GM21447 (cell line): ENCODE data around the gene CALU.
A peak's percentile ranks its signal among the peaks of the same experiment; 100 is the strongest.

ENCODE experiments used
- ATAC-seq: cut with Tn5 transposase; IDR thresholded peaks from one replicate; pipeline ENCODE4 v1.9.1; 2021; ENCODE audit not compliant: unreplicated experiment

Gene CALU

DNA sequence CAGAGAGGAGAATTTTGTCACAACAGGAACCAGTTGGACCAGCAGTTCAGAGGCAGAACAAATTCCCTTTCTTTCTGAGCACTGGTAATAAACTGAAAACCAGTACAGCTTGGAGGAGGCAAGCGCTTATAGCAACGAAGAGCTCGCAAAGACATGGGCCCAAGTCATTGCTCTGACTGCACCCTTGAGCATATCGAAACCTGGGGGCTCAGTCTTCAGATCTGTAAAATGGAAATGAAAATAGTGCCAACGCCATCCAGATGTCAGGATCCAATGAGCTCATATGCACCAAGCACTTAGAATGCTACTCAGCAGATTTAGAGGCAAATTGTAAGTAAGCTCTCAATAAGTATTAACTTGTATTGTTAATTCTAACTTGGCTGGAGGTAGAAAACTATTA lies 14.4 kb upstream of the CALU start:
- ATAC-seq: no peak

DNA sequence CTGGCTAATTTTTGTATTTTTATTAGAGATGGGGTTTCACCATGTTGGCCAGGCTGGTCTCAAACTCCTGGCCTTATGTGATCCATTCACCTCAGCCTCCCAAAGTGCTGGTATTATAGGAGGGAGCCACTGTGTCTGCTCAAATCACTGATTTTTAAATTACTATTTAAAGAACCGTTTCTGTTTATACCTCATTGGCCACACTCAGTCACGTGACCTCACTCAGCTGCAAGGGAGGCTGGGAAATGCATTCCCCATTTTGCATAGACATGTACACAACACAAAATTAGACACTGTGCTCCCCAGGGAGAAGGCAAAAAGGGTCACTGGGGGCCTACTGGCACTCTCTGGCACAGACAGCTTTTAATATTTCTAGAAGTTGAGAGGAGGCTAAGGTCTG lies 13.6 kb upstream of the CALU start:
- ATAC-seq: no peak

DNA sequence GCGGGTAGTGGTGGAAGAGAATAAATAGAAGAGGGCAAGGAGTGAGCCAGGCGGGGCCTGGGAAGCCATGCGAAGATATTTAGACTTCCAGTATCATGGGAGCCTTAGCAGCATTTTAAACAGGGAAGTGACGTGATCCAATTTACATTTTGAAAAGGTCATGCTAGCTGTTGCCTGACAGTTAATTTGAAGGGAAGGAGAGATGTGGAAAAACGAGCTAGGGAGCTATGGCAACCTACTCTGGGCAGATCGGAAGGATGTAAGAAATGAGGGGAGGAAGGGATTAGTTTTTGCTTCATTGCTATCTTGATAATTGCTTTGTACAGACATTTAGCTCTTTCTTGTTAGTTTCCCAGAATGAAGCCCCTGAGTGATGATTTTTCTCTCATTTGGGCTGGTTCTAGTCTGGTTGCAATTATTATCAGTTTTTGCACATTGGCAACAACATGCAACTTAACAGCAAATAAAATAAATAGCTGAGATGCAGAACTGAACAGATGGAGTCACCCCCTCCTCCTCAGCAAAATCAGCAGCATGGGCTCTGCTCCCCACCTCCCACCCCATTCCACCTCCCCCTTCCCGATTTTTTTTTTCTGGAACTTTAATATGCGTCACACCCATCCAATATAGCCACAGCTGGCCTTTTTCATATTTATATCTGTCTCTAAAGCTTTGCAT lies 13.0 kb upstream of the CALU start:
- ATAC-seq: no peak

DNA sequence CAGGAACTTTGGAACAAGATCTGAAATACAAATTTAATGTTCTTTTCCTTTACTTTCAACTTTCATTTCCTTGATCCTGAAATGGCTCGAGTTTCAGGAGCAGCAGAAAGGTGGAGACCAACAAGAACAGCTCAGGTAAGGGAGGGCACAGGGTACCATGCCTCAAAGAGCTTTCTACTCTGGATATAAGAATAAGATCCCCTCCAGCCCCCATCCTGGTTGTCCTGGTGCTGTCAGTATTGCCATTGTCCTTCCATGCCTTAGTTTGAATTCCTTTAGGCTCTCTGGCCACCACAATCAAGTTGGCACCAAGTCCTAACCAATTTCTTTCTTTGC lies 12.5 kb upstream of the CALU start:
- no peak for ATAC-seq

DNA sequence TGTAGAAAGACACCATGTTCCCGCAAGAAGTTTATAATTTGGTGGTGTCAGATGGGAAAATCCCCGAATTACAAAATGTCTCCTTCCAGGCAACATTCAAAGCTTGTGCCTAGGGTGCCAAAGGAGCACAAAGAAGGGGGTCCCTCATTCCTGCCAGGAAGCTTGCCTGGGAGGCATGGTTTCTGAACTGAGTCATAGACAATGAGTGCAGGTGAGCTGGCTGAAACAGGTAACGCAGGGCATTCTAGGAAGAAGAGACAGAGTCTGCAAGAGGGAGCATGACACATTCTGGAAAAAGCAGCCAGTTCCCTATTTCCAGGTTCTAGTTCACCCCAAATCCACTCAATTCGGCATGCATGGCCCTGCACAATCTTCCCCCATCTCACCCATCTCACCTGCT lies 11.9 kb upstream of the CALU start:
- ATAC-seq: no peak

DNA sequence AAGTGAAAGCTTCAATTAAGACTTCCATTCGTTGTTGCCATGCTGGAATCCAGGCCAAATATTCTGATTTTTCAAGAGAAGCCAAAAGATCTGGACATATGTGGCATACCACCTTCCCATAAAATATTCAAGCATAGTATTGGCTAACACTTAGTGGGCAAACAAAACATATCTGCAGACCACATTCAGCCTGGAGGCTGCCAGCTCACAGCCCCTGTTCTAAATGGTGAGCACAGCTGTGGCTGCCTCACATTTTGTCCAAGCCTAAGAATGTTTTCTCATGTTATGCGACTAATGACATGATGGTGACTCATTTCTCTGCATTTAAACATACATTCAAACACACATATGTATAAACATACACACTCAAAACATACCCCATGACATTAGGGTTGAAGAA lies 10.6 kb upstream of the CALU start:
- no peak for ATAC-seq

DNA sequence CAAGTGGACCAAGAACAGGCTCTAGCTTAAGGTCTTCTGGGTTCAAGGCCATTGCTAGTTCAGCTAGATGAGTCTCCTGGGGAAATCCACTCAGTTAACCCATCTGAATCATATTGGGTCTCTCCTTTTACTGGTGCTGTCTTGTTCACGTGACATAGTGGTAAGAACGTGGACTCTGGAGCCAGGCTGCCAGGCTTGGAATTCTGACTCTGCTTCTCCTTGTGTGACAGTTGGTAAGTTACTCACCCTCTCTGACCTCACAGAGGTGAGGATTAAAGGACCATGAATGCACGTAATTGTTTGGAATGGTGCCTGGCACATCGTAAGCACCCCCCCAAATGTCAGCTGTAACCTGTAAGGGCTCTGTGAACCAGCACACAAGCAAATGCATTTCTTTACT lies 9.7 kb upstream of the CALU start:
- ATAC-seq: no peak

DNA sequence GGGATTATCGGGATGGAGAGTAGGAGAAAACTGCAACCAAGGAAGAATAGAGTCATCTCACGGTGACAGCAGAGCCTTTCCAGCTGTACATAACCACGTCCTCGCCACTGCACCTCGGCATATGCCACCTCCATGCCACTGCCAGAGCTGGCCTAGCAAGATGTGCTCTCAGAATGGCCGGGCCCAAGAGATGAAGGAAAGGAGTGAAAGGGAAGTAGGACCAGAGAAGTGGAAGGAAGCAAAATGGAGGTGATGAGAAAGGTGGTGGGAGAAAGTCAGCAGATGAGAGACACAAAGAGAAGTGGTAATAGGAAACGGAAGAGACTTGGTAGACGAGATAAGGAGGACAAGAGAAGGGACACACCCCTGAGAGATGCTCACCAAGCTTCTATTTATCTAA lies 8.0 kb upstream of the CALU start:
- no peak for ATAC-seq

DNA sequence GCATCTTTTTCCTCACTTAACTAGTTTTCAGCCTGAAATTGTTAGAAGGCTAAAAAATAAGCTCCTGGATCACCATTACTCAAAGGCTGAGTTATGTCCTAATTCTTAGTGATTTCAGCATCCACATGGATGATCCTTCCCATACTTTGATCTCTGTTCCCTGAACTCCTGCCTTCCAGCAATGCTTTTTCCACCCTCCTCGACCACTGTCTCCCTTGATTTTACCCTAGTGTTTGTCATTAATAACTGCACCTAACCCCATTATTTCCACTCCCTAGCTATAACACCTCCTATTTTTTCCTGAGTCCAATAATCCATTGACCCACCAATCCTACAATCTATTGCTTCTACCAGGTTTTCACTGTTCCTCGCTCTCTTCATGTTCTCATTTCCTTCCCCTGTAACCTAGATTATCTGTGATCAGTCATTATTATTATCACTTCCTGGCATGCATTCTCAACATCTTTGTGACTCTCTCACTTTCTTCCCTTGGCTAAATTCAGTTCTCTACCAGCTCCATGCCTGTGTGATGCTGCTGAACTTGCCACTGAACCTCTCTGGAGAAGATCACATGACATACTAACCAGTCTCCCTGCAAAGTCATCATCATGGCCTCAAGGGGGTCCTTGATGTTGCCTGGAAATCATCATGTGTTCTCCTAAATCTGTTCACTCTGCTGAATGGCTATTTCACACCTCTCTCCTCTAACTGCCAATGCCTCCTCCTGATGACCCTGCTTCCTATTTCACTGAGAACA lies 6.5 kb upstream of the CALU start:
- no peak for ATAC-seq

DNA sequence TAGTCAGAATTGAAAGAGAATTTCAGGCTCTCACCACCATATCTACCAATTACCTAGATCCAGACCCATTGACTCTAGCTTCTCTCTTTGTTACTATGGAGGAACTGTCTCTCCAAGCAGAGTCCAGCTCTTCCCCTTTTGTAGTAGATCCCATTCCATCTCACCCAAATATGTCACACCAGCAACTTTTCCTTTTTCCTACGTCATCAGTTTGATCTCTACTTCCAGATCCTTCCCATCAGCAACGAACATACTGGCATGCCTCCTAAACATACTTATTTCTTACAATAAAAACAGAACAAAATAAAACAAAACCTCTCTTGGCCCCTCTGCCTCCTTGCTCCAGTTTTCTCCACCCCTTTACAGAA lies 5.9 kb upstream of the CALU start:
- no peak for ATAC-seq

DNA sequence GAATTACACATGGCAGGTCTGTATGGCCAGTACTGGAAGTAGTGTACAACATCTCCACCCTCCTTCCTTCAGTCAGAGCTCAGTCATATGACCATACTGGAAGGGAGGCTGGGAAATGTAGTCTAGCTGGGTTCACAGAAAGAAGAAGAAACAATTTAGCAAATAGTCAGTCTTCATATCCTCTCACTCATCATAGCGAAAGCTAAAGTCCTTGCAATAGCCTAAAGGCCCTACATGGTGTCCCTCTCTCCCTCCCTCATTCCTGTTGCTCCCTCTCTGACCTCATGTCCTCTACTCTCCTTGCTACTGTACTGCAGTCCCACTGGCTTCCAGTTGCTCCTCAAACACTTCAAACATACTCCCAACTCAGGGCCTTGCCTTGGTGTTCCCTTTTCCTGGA lies 4.3 kb upstream of the CALU start:
- ATAC-seq: no peak

DNA sequence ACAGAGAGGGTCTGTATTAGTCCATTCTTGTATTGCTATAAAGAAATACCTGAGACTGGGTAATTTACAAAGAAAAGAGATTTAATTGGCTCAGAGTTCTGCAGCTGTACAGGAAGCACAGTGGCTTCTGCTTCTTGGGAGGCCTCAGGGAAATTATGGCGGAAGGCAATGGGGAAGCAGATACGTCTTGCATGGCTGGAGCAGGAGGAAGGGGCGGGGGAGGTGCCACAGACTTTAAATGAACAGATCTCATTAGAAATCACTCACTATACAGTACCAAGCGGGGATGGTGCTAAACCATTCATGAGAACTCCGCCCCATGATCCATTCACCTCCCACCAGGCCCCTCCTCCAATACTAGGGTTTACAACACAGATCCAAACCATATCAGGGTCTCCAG lies 3.7 kb upstream of the CALU start:
- no peak for ATAC-seq

DNA sequence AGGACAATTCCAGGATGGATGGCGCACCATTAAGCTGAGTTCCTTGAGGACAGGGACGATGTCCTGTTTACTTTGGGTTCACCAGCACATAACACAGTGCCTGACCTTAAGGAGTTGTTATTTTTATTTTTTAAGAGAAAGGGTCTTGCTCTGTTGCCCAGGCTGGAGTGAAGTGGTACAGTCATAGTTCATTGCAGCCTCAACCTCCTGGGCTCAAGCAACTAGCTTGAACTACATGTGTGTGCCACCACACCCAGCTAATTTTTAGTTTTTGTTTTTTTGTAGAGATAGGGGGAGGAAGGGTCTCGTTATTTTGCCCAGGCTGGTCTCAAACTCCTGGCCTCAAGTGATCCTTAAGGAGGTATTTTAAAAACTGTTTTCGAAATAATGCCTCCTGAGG lies 1.7 kb upstream of the CALU start:
- no peak for ATAC-seq

DNA sequence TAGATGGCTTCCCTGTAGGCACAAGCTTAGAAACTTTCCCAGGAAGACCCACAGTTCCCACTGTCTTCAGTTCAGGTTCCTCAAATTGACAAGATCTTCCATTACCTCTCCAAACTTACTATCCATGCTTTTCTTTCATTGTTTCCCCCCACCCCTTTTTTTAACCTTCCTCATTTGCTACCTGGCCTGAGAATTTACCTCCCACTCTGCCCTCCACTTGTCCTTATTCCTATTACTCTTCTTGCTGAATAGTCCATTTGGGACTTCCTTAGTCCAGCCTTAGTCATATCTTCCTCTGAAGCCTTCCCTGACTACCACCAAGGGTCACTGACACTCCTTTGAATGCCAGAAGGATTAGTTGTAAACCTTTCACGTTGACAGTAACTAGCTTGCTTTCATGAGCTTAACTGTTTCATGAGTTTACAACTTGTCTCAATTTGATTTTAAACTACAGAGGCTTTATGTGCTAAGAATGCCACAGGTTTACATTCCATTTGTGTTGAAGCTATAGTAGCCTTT lies 1.2 kb upstream of the CALU start:
- no peak for ATAC-seq

DNA sequence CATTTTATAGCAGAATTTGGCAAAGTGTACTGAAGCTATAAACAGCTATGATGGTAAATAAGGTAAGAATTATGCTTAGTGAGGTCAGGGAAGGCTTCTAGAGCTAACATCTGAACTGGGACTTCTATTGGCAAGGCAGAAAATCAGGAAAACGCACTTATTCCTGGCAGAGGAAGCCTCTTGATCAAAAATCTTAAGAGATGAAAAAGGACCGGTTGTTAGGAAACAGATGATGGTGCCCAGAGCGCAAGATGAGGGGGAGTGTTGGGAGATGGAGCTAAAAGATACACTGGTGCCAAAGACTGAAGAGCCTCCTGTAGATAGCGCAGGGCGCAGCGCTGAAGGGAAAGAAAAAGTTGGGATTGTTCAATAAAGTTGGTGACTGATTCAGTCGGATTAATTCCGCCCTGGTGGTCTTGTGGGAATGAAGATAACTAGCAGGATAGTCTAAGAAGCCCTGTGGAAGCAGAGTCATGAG lies 550 bp upstream of the CALU start:
- peak; percentile 8 for ATAC-seq

DNA sequence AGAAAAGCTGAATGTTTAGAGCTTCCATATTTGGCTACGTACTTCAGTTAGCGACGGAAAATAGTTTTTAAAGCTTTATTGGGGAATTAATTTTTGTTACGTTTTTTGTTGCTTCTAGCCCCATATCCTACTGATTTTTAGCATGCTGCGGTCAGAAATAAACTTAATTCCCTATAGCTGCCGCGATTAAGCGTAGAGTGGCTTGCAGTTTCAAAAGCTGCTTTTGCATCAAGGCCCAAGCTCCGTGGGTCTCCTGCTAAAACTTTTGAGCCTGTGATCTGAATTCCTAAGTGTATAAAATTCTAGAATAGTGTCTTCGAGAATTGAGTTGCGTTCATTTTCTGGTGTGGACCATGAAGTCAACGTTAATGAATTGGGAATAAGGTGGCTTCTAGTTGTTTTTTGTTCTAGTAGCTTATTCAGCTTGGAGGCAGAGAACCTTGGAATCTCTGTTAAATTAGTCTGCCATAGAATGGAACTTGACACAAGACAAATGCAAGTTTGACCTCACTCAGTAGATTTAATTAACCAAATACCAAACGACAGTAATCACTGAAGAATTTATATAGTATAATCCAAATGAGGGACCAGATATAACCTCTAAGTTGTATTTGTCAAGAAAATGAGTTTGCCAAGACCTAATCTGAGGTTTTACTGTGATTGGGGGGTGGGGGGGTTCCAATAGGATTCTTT lies 977 bp downstream of the CALU start:
- no peak for ATAC-seq

DNA sequence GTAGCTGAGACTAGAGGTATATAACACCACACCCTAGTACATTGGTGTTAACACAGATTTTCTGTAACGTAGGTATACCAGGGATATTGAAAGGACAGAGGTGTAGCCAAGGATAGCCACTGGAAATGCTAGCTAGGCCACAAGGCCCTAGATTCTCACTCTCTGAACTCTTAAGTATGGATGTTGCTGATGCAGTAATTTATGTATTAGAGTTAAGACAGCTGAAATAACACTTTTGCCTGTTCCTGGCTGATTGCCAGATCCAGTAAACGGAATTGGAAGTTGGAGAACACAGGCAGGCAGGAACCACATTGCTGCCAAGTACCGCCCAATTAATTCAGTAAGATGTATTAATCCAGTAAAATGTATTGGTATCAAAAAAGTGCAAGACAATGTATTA lies 1.8 kb downstream of the CALU start:
- ATAC-seq: no peak

DNA sequence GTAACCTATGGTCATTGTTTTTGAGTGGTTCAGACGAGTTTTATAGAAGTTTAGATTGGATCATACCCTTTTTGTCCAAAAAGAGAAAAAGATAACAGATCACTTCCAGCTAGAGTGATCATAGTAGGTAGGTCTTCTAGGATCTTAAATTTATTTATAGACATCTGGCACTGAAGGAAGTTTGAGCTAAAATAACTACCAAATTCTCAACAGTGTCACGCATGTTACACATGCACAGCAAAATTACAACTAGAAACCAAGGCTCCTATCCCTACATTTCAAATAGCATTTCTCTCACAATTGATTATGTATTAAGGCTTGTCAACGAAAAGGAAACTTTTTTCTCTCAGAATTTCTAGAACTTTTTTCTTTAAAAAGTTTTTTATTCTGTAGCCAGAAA lies 2.3 kb downstream of the CALU start:
- no peak for ATAC-seq

DNA sequence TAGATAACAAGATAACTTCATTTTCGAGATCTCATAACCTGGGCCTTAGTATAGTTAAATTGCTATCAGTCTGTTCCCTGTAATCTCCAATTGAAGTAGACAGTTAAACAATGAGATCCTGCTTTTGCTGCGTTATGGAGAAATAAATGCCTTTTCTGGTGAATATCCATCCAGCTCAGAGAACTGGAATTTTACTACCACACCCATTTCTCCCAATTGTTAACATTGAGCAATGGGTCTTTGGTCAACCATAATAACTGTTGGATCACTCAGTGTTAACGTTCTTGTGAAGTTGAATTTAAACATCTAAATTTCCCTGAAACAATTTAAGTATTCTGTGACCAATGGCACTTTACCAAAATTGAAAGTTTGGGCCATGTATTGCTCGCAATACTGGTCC lies 3.0 kb downstream of the CALU start:
- no peak for ATAC-seq

DNA sequence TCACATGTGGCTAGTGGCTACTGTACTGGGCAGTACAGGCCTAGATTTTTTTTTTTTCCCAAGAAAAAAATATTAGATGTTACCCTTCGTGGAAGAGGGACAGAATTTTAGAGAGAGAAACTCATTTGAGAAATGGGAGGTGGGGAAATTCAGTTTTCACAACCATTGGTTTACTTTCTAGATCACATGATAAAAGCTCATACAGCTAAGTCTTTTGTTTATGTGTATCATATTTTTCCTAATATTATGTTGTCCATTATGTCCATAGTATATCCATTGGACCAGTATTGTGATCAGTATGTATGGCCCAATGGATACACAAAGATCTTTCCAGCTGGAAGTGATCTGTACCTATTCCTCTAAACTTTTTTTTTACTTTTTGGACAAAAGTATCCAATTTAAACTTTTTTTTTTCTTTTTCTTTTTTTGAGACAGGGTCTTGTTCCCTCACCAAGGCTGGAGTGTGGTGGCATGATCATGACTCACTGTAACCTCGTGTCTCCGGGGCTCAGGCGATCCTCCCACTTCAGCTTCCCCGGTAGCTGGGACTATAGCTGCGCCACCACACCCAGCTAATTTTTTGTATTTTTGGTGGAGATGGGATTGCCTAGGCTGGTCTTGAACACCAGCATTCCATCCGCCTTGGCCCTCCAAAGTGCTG lies 4.1 kb downstream of the CALU start:
- ATAC-seq: no peak

DNA sequence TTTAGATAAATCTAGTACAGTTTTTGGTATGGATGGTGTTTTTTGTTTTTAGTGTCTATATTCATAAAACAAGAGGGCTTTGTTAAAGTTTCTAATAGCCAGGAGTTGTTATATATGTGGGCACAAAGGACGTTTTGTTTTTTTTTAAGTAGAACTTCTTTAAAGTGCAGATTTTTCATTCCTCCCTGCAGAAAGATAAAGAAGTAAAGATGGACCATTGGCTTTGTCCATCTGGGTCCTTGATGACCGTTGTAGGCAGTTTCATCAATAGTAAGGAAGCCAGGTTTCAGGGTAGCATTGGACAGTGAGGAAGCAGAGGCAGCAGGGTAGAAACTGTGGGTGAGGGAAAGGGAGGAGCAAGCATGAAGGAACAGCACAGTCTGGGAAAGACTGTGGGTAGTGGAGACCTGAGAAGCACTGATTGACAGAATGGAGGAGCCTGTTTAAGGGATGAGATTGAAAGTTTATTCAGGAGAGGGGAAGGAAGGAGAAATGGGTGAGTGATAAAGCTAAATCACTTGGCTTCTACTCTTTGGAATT lies 5.3 kb downstream of the CALU start:
- ATAC-seq: no peak
